GM19372 (cell line): ENCODE measurements around the gene KRTAP4-7.
"Not testable (repeated sequence)": the region's sequence is repeated elsewhere in the genome, so short reads cannot be mapped to it uniquely, and the experiment has no call there.

Source experiments
- ATAC-seq: cut with Tn5 transposase; IDR thresholded peaks from one replicate; pipeline ENCODE4 v1.9.1; 2021; ENCODE audit warnings: mild to moderate bottlenecking, low read depth, moderate library complexity; ENCODE audit not compliant: unreplicated experiment

Gene KRTAP4-7

GRCh38 chr17:41107941-41108450, 24.0 kb downstream of the KRTAP4-7 start:
- no peak for ATAC-seq

DNA sequence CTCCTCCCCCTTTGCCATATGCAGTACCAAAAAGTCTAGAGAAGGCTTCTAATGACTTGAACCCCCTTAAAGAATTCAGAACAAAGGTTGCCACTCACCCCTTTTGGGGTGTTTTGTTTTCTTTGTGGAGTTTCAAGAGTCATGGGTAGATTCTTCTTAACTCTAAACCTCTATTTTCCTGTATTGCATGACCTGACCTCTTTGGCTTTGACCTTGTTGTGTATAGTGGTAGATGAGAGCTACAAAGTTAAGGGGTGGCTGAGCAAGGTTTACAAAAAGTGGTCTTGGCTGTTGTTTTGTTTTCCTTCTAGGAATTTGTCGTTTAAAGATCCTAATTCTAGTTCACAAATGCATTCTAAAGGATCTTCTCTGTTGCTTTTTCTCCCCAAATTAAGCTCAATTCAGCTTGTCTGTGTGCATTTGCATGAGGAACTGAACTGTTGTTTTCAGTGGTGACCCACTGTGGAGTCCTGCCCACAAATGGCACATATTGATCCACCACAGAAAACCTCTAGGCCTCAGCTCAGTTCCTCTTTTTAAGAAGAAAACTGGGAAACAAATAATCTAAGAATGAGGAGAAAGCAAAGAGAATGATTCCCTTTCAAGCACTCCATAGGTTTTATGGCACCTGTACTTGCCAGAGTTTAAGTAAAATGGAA, 24.9 kb downstream of the KRTAP4-7 start:
- not testable (repeated sequence) for ATAC-seq

DNA sequence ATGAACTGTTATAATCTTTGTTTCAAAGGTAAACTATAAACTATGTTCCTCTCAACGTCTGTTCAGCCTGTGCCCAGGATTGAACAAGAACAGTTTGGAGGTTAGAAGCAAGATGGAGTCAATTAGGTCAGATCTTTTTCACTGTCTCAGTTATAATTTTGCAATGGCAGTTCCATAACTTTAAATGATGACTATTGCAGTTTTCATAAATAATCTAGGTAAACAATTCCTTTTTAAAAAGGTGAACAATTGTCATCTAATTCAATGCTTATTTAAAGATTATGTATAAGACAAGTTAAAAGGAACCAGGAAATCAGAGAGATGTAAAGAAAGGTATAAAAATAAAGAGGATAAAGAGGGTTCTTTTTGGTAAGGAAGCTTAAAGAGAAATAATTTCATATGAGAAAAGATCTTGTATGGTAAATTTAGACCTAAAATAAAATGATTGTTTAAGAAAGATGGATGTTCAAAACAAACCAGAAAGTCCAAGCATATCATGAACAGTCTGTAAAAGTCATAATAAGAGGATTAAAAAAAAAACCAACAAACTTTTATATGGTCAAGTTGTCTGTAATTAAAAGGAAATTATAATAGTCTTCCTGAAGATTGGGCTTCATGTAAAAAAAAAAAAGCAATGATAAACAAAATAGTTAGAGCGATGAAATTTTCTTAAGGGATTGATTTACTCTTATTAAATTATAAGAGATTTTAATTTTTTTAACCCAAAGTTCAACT, 27.4 kb downstream of the KRTAP4-7 start:
- ATAC-seq, result no peak

GRCh38 chr17:41116297-41116696, 32.3 kb downstream of the KRTAP4-7 start:
- no peak for ATAC-seq

DNA sequence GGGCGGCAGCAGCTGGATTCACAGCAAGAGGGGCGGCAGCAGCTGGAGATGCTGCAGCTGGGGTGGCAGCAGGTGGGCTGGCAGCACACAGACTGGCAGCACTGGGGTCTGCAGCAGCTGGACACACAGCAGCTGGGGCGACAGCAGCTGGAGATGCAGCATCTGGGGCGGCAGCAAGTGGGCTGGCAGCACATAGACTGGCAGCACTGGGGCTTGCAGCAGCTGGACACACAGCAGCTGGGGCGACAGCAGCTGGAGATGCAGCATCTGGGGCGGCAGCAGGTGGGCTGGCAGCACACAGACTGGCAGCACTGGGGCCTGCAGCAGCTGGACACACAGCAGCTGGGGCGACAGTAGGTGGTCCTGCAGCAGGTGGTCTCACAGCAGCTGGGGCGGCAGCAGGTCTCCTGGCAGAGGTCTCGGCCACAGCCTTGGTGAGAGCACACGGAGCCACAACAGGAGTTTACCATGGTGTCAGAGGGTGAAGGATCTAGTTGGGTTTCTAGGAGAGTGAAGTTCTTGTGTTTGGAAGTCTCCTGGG, 34.0 kb downstream of the KRTAP4-7 start, which contains the start of gene KRTAP4-11:
KRTAP4-11 (minus strand) TSS at position 528 of the 541 bp plus-strand sequence; CDS start at position 470, 58 bp downstream.
- ATAC-seq, result not testable (repeated sequence)

- ATAC-seq, result no peak
These were observed 34.8 kb downstream of the KRTAP4-7 start for GRCh38 chr17:41118721-41119120.

DNA sequence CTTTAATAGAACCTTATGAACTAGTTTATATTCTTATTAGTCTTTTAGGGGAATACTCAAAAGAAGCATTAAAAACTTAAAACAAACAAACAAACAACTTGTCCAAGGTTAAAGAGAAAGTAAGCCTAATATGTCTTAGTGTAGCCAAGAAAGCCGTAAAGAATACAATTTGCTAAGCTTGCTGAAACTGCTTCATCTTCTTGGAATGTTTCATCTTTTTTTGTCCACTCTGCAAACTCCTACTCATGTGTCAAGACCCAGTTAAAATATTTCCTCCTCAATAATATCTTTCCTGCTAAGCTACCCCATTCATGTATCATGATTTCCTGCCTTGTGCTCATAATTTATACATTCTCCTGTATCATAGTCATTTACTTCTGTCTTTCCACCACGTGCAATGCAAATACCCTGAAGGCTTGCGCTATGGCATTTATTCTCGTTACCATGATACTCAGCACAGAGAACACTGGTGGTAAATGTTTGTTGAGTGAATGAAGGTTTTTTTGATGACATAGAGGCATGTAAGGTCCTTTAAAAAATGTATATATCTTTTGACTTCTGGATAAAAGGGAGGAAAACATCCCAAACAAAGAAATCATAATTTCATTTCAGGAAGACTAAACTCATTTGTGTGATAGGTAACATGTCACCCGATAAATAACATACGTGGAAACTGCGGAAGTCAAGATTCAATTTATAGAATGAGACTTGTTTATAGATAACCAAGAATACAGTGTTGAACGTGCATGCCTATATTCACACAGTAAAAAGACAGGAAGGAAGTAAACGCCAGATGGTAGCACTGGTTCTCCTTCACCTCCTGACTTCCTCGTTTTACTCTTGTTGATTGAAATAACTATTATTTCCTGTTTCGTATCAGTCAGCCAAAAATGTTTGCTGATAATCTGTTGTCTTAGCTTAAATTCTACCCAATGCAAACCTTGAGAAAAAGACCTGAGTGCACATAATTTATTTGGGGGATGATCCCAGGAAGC, 36.0 kb downstream of the KRTAP4-7 start:
- not testable (repeated sequence) for ATAC-seq

DNA sequence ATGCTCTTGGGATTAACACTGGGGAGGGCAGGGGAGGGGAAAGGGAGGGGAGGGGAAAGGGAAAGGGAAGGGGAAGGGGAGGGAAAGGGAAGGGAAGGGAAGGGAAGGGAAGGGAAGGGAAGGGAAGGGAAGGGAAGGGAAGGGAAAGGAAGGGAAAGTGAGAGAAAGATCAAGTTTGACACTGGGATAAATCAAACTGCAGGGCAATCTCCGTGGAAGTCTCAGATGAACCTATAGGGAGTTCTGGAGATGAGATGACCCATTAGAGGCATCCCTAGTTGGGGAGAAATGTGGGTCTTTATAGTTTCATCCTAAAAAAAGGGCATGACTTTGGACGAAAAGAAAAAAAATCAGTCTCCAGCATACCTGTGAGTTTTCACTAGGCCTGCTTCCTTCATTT, 37.8 kb downstream of the KRTAP4-7 start:
- ATAC-seq, result no peak

DNA sequence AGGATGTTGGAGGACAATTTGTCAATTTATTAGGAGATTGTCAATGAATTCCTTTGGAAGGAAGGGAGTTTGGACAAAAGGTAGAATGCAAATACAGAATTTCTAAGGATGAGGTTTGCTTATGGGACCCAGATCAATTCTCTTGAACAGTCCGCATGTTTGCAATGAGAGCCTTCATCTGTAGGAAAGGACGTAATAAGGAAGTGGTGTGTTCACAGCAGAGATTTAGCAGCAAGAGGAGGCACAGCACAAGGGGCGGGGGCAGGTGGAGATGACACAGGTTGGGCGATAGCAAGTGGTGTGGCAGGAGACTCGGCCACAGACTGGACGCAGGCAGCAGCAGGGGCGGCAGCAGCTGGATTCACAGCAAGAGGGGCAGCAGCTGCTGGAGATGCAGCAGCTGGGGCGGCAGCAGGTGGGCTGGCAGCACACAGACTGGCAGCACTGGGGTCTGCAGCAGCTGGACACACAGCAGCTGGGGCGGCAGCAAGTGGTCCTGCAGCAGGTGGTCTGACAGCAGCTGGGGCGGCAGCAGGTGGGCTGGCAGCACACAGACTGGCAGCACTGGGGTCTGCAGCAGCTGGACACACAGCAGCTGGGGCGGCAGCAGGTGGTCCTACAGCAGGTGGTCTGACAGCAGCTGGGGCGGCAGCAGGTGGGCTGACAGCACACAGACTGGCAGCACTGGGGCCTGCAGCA, 39.5 kb downstream of the KRTAP4-7 start:
- ATAC-seq, result not testable (repeated sequence)

DNA sequence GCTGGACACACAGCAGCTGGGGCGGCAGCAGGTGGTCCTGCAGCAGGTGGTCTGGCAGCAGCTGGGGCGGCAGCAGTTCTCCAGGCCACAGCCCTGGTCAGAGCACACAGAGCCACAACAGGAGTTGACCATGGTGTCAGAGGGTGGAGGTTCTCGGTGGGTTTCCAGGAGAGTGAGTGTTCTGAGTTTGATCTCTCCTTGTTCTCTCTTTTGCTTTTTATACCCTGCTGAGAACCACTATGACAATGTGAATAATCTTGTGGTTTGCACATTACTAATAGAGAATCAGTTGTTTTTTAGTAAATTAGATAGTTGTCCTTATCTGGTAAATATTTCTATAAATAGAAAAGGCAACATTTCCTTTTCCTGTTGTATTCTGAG, 40.0 kb downstream of the KRTAP4-7 start, which contains the start of gene KRTAP4-12:
KRTAP4-12 (minus strand) TSS at position 192 of the 381 bp plus-strand sequence; CDS start at position 132, 60 bp downstream.
- not testable (repeated sequence) for ATAC-seq

DNA sequence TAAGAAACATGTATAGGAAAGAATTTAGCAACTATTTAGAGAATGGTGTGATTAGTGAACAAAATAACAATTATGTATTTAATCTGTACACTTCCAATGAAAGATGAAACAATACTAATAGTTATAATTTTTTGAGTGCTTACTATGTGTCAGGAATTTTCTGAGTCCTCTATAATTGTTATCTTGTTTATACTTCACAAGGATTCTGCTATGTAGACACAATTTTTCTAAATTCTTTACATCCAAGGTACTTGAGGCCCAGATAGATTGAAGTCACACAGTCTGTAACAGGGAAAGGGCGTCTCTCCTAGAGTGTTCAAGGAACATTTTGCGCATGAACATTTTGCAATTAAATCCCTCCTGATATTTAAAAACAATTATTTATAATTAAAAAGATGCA, 41.1 kb downstream of the KRTAP4-7 start:
- no peak for ATAC-seq

GRCh38 chr17:41126412-41126811, 42.5 kb downstream of the KRTAP4-7 start:
- ATAC-seq, result no peak

DNA sequence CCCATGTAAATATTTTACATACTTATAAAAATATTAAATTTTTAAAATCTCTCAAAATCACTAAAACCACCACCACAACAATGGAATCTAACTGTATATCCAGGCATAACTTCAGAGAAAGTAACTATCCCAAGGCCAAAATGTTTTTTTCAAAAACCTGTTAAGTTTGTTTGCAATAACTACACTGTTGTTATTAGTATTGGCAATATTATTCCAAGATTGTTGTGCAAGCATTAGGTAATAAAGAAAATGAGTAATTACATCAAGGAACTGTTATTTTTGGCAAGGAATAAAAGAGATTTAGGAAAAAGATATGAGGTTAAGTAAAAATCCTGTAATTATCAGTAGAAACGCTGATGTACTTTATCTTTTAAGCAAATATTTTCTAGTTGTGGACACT, 43.4 kb downstream of the KRTAP4-7 start:
- ATAC-seq, result no peak

GRCh38 chr17:41131979-41132378, 48.0 kb downstream of the KRTAP4-7 start:
- ATAC-seq, result no peak

DNA sequence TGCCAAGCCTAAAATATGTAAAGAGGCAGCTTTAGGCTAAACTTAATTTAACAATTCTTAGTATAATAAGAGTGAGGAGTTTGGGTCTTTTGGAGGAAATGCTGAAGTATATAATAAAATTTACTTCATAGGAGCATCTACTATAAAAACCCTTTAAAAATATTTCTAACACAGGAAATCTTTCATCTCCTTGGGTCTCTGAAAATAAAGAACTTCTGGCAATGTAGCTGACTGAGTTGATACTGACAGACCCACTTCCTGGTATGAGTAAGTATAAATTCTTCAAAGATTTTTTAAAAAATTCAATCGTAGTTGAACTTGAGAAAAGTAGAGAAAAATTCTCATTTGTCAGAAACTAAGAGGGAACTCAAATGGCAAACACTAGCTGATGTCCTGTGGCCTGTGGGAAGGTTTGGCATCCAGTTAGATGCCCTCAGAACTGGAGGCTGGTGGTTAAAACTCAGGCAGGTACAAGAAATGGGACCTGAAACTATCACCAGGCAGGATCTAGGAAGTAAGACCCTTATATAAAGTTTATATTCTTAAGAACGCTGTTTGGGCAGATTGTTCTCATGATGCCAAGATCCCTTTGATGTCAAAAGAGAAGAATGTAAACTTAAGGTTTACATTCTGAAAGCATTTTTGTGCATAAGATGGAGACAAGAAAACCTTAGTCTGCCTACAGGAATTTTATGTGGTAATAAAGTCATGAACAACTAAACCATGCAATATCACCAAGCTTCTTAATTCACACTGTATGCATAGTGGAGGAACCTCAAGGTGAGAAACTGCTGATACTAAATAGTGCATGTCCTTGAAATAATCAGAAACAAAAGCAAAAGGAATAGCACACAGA, 50.2 kb downstream of the KRTAP4-7 start:
- no peak for ATAC-seq
